ELR (cell line): ENCODE results near the gene GAN.
A peak's percentile ranks its signal among the peaks of the same experiment; 100 is the strongest.

Experiments used
- DNase-seq: peaks from one replicate; pipeline ENCODE4 v3.0.0-alpha.2; 2015; ENCODE audit warnings: low read depth

The GAN gene

DNA sequence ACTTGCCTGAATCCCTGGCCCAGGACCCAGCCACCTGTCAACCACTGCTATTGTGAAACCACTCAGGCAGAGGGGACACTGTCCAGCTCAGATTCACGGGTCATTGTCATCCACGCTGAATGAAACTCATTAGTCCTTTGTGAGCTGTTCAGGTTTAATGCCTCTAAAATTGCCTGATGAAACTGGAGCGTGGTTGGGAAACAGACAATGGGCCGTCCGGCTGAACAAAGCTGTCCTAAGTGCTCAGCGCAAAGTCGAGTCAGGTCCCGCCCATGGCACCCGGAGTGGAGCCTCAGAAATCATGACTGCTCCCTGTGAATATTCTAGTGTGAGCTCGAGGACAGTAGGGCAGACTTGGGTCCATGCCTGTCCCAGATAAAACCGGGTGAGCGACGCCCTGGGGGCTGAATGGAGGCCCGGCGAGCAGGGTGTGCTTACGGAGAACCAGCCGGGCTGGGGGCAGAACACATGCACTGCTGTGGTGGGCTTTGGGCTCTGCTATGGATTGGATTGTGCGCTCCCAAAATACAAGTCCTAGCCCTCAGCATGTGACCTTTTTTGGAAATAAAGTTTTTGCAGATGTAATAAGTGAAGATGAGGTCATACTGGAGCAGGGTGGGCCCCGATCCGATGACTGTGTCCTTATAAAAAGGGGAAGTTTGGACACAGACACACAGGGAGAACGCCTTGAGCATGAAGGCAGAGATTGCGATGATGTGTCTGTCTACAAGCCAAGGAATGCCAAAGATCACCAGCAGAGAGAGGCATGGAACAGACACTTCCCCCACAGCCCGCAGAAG, 117.0 kb downstream of the GAN start:
- peak; percentile 87 for DNase-seq

DNA sequence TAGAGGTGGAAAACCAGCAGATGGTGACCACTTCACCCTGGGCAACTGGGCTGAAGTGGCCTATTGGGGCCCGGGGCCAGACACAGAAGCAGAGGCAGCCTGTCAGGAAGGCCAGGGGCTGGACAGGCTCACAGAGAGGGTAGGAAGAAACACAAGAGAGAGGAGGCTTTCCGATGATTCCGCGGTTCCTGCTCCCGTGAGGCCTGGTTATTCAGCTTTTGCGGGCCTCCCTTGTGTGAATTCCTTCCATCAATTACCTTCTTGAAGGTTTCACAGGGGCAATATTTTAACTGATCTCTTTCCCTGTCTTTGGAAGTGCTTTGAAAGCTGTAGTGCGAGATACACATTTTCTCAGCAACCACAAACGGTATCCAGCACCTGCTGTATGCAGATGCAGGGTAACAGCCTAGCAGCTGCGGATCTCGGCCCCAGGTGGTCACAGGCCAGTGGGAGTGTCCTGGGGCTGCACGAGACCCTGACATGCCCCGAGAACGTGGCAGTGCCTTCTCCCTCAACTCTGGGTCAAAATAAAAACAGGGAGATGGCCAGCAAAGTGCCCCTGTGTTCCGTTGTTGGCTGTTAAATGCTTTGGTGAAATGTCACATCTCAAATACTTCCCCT, 118.3 kb downstream of the GAN start:
- no peak for DNase-seq

DNA sequence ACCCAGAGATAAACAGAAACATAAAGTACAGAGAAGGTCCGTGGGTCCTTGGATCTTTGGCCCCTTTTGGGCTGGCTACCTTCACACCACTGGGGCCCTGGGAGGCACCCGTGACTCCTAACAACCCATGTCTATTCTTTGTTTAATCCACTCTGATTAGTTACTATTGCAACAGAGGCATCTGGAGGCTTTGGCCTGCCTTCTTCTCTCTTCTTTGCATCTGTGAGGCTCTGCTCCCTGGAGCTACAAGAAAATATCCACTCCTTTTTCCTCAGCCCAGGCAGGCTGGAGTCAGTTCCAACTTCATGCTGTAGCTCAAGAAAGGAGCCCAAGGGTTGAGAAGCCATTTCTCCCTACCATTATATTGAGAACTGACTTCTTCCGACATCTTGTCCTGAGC, 120.3 kb downstream of the GAN start:
- DNase-seq: no peak

DNA sequence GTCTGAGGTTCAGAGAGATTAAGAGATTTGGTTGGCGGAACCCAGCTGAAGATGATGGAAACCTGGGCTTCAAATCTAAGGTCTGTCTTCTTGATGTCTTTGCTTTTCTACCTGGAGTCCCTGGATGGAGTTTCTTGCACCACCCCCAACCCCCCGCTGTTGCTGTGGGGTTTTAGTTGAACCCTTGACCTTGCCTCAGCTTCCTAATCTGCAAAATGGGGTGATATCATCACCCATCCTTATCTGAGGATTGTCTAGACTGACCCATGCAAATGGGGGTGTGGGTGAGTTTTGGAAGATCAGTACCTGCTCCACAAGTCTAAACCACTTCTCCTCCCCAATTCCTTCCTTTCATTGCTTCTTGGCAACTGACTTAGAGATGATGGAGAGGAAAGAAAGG, 120.8 kb downstream of the GAN start:
- no peak for DNase-seq

DNA sequence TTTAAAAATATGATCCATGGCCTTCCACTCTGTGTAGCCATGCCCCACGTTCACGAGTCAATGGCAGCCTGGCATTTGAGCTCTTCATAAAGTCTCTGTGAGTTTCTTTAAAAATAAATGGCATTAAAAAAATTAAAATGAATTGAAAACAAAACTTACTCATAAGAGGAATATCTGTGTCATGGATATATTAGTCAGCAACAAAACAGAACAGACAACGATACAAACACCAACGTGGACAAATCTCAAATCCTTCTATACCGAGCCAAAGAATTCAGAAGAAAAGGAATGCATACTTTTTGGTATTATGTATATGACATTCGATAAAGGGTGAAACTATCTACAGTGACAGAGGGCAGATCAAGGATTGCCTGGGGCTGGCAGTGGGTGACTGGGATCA, 121.6 kb downstream of the GAN start:
- peak; percentile 32 for DNase-seq

DNA sequence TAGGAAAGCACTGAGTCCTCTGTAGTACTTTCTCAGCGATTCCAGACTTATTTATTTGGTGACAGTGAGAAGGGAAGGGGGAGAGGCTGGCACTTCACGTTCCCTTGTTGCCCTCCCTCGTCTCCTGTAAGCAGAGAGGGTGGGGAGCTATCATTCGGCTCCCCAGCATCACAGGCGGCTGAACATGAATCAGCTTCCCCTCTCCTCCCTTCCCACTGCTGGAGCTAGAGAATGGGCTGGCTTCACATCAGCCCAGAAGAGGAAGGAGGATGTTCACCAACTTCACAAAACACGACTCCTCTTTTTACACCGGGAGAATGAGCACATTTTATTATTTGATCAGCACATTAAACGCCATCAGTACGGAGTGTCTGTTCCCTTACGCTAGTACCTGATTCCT, 123.1 kb downstream of the GAN start:
- DNase-seq: peak; percentile 49
